COLO668 (cell line): ENCODE data around the gene CARD14.
"Not testable (repeated sequence)": the region's sequence is repeated elsewhere in the genome, so short reads cannot be mapped to it uniquely, and the experiment has no call there.

Source experiments
- DNase-seq: peaks from one replicate; lab custom pipeline; 2025; ENCODE audit not compliant: unreplicated experiment; lab: John Stamatoyannopoulos, UW

Gene CARD14

DNA sequence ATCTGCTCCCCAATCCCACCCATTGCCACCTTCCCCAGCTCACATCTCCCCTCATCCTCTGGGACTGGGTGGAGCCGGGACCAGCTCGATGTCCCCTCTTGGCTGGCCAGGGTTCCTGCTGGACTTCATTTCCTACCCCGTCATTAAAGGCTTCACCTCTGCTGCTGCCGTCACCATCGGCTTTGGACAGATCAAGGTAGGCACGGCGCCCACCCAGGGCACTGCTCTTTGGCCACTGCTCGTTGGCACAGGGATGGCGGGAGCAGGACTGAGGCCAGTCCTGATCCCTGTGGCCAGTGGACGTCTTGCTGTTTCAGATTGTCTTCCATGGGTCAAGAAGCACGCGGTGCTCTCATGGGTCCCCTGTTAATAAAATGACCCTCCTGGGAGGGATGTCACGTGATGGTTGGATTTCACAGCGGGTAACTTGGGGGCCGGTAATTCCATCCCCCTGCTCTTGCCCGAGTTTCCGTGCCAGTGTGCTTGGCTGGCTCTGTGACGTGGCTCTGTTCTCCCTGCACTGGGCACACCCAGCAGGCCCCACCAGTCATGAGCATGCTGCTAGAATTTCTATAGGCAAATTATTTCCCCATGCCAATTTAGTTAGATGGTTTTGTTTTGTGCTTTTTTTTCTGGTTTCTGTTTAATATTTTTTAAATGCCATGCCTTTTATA, 53.4 kb downstream of the CARD14 start:
- no peak for DNase-seq

GRCh38 chr17:80223838-80224497, 54.1 kb downstream of the CARD14 start:
- no peak for DNase-seq

- DNase-seq = no peak
These were observed 54.9 kb downstream of the CARD14 start for GRCh38 chr17:80224683-80225082.

DNA sequence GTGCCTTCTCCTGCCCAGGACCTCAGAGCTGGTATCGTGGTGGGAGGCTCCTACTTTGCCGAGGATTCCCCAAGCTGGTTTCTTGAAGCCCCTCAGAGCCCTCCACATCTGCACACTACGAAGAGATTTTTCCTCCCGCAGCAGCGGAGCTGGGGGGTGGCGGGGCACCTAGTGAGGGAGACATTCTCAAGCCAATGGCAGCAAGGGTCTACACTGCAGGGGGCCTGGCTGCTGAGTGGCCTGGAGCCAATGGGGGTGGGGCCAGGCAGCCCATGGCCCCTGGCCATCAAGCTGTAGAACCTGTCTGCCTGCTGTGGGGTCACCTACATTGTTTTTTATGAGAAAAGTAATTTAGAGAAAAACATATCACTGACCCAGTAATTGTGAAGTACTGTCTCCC, 55.4 kb downstream of the CARD14 start:
- no peak for DNase-seq

- no peak for DNase-seq
These were observed 57.3 kb downstream of the CARD14 start for GRCh38 chr17:80227156-80227555.

- no peak for DNase-seq
These were observed 57.8 kb downstream of the CARD14 start for GRCh38 chr17:80227666-80228065.

DNA sequence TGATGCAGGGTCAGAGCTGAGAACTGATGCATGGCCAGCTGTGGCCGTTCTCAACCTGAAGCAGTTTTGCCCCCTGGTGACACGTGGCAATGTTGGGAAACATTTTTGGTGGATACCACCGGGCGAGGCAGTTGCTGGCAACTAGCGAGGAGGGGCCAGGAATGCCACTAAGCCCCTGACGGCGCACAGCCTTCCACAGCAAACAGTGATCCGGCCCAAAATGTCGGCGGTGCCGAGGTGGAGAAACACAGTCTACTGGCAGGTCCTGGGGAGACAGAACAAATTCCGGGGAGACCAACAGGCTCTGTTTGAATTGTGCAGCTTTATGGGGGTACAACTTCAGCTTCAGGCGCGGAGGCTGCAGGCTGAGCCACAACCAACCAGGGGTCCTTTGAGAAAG, 58.6 kb downstream of the CARD14 start:
- DNase-seq = no peak

- DNase-seq = no peak
These were observed 59.2 kb downstream of the CARD14 start for GRCh38 chr17:80229011-80229410.

GRCh38 chr17:80232438-80232837, 62.6 kb downstream of the CARD14 start:
- no peak for DNase-seq

- no peak for DNase-seq
These were observed 63.4 kb downstream of the CARD14 start for GRCh38 chr17:80233202-80233601.

GRCh38 chr17:80236911-80237310, 67.1 kb downstream of the CARD14 start:
- no peak for DNase-seq

DNA sequence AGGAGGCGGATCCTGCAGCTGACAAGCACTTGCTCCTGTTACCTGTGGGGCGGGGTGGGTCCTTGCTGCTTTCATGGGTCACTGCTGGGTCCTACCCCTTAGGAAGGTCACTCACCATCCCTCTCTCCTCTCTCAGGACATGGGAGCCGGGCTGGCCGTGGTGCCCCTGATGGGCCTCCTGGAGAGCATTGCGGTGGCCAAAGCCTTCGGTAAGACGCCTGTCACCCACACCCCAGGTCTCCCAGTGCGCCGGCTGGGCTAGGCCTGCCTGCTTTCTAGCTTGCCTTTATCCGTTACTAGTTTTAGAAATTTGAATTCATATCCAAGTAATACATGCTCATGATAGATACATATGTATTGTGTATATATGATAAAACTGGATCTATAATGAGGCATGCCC, 67.6 kb downstream of the CARD14 start:
- DNase-seq = peak; percentile 1

GRCh38 chr17:80242505-80242904, 72.7 kb downstream of the CARD14 start:
- no peak for DNase-seq

GRCh38 chr17:80243526-80244433, 74.0 kb downstream of the CARD14 start:
- no peak for DNase-seq

- not testable (repeated sequence) for DNase-seq
These were observed 74.6 kb downstream of the CARD14 start for GRCh38 chr17:80244448-80244847.

GRCh38 chr17:80244871-80245509, 75.2 kb downstream of the CARD14 start:
- DNase-seq = no peak

- DNase-seq = no peak
These were observed 75.9 kb downstream of the CARD14 start for GRCh38 chr17:80245566-80246265.

GRCh38 chr17:80246266-80246681, 76.4 kb downstream of the CARD14 start:
- DNase-seq = no peak

DNA sequence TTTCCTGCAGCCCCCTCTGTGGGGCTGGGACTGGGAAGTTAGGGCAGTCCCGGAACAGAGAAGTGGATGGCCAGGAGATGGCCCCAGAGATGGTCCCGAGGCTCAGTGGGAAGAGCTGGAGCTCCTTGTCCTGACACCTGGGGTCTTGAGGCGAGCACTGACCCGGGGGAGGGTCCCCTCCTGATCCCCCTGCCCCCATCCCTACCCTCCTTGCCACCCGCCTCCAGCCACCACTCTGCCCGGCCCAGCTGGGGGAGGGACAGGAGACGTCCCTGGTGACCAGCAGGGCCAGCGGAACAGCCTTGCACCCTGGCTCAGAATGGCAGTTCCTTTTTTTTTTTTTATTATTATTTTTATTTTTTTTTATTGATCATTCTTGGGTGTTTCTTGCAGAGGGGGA, 76.9 kb downstream of the CARD14 start:
- no peak for DNase-seq

DNA sequence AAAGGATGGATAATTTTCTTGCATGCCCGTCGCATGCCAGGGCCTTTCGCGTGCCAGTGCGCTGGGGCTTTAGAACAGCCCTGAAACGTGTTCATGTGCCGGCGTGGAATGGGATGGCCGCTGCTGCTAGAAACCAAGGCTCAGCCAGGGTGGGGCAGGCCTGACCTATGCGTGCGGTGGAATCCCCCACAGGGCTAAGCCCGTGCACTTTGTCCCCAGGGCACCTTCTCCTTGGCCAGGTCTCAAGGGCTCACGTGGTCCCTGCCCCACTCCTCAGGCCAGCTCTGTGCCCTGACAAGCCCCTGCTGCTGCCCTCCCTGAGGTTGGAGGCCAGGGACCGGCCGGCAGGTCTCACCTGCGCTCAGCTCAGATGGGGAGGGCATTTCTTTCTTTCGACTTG, 77.7 kb downstream of the CARD14 start:
- DNase-seq = no peak
